Measurements from ENCODE around the gene SAMD9.
A peak's percentile ranks its signal among the peaks of the same experiment; 100 is the strongest.
"Not testable (repeated sequence)": the region's sequence is repeated elsewhere in the genome, so short reads cannot be mapped to it uniquely, and the experiment has no call there.

Gene SAMD9

DNA sequence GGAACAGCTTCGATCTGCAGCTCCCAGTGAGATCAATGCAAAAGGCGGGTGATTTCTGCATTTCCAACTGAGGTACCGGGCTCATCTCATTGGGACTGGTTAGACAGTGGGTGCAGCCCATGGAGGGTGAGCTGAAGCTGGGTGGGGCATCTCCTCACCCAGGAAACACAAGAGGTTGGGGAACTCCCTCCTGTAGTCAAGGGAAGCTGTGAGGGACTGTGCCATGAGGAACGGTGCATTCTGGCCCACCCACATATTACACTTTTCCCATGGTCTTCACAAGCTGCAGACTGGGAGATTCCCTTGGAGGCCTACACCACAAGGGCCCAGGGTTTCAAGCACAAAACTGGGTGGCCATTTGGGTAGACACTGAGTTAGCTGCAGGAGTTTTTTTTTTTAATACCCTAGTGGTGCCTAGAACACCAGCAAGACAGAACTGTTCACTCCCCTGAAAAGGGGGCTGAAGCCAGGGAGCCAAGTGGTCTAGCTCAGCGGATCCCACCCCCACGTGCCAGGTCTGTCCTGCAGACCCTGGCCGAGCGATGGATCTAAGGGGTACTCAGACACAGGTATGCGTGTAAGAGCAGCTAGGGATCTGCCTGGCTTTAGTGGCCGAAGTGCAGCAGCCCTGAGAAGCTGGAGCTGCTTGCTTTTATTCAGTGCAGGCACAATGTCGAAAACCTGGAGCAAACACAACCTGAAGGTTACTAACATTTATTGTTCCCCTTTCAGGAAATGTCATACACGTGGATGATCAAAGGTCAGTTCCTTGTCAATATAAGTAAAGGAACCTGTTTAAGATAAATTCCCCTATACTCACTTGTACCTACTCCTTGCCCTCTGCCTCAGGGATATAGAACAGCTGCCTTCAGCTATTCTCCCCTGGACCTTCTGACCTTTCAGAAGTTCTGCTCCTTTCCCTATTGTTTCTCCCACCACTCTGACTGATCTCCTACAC, 3.1 kb upstream of the SAMD9 start:
- DNase-seq (ENCODE audit: low spot score) = no peak

DNA sequence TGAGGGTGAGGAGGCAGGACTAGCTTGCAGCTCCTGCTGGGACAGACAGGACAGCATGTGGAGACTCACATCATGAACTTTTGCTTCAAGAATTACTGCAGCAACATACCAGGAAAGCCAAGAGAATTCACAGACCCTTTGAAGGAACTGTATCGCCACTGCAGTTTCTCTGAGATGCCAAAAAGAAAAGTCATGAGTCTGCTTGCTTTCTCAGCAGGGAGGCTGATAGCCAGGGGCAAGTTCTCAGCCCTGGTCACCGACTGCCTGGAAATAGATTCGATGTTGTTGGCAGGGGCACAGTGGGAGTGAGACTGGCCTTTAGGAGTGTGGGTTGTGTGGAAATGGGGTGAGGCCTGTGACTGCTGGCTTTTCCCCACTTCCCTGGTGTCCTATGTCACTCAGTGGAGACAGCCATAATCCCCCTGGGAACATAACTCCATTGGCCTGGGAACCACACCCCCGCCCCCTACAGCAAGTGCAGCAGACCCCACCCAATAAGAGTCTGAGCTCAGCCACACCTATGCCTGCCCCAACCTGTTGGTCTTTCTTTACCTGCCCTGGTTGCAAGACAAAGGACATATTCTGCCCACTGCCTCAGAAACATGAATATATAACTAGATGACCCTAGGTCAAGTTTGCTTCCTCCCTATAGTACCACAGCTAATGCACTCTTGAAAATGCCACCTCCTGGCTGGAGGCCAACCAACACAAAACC, 1.6 kb upstream of the SAMD9 start:
- no peak for DNase-seq (ENCODE audit: low spot score)

DNA sequence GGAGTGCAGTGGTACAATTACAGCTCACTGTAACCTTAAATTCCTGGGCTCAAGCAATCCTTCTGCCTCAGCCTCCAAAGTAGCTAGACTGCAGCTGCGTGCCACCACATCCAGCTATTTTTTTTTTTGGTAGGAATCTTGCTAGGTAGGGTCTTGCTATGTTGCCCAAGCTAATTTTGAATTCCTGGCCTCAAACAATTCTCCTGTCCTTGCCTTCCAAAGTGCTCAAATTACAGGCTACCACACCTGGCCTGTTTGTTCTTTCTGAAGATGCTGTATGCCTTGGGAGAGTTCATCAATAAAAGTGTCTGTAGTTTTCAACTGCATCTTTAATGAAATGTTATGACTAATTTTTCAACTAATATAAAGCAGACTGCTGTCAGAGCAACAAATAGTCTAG, 452 bp downstream of the SAMD9 start:
- no peak for DNase-seq (ENCODE audit: low spot score)

DNA sequence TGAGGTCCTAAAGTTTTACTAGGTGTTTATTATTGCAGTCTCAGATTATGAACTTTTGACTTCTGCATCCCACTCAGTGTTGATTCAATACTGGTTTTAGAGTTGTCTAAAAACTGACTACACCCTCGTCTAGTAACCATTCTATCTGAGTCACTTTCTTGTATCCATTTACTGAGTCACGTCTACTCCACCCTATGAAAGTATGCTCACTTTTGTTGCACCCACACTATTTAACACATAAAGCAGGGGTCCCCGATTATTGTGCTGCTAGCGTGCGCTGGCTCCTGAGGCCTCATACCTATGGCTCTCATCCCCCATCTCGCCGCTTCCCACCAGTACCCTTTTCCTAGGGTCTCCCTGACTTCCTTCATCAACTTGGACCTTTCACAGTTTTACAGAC, 2.0 kb downstream of the SAMD9 start:
- DNase-seq (ENCODE audit: low spot score) = no peak

DNA sequence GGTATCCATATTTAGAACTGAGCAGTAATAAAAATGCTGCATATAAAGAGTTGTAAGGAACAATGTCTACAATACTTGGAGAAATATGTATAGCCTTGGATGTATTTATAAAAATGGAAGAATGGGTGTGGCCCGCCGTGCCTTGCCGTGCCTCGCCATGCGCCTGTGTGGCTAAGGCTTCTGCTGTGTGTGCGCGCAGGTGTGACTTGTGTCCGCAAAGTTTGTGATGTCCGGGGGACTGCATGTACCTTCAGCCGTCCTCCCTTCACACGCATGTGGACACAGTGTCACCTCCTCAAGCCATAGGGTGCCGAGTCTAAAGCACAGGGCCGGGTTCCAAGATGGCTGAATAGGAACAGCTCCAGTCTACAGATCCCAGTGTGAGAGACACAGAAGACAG, 9.8 kb downstream of the SAMD9 start:
- DNase-seq (ENCODE audit: low spot score) = no peak

DNA sequence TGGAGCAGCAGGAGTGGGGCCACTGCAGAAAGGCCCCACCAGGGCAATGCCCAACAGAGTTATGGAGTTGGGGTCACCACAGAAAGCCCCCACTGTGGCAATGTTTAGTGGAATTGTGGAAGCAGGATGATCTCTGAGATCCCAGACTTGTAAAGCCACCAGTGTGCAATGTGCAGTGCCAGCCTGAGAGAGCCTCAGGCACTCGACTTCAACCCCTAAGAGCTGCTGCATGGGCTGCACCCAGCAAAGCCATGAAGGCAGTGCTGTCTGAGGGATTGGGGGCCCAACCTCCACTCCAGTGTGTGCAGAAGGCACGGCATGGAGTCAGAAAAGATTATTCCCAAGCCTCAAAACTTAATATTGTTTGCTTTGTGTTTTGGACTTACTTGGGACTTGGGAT, 20.4 kb downstream of the SAMD9 start:
- no peak for DNase-seq (ENCODE audit: low spot score)

DNA sequence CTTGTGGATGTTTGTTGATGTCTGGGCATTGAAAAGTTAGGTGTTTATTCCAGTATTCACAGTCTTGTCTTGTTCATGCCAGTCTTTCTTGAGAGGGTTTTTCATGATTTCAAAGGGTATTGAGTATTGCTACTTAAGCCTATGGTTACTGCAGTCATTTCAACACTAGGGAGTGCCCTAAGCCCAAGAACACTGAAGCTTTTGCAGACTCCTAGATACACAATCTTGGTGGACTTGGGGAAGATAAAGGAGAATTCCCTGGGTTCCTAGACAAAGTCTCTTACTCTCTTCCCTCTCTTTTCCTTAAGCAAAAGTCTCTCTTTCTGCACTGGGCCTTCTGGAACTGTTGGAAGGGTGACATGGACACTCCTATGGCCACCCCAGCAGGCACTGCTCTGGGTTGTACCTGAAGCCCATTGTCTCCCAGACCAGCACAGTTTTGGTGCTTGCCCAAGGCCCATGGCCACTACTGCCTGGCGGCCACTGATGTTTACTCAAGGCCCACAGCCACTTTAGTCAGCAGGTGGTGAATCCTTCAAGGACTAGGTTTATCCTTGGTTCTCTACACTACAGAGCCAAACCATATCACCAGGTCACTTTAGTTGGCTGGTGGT, 24.9 kb downstream of the SAMD9 start:
- no peak for DNase-seq (ENCODE audit: low spot score)

DNA sequence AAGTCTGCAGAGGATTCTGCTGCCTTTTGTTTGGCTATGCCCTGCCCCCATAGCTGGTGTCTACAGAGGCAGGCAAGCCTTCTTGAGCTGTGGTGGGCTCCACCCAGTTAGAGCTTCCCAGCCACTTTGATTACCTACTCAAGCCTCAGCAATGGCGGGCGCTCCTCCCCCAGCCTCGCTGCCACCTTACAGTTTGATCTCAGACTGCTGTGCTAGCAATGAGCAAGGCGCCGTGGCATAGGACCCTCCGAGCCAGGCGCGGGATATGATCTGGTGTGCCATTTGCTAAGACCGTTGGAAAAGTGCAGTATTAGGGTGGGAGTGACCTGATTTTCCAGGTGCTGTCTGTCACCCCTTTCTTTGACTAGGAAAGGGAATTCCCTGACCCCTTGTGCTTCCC, 44.4 kb downstream of the SAMD9 start:
- DNase-seq (ENCODE audit: low spot score) = not testable (repeated sequence)

DNA sequence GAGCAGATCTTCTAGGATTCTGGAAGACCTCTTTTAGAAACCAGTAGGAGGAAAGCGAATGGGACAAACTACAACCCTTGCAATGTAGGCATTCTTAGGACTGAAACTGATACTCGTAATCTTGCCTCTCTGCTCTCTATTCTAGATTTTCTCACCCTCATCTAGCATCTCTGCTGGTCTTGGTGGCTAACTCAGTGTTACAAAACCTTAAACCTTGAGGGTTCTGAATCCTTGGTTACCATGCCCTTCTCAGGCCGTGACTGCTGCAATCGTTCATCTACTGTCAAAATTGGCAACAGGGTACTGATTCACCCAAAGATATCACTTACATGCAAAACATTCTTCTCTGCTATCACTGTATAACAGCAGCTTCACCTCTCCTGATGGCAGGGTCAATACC, 55.2 kb downstream of the SAMD9 start:
- DNase-seq (ENCODE audit: low spot score) = no peak

DNA sequence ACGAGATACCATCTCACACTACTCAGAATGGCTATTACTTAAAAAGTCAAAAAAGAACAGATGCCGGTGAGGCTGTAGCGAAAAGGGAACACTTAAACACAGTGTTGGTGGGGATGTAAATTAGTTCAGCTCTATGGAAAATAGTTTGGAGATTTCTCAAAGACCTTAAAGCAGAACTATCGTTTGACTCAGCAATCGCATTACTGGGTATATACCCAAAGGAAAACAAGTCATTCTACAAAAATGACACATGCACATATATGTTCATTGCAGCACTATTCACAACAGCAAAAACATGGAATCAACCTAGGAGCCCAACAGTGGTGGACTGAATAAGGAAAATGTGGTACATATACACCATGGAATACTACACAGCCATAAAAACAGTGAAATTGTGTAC, 56.9 kb downstream of the SAMD9 start:
- DNase-seq (ENCODE audit: low spot score) = no peak

DNA sequence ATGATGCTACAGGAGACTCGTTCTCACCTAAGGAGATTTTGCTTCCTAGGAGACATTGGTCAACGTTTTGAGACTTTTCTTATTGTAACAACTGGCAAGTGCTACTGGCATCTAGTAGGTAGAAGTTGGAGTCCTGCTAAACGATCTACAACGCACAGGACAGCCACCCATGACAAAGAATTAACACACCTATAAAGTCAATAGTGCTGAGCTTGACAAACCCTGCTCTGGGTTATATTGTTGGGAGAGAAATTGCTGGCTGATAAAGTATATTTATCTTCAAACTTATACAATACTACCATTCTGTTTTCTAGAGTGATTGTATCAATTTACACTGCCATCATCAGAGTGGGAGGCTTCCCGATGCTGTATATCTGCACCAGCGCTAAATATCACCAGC, 57.8 kb downstream of the SAMD9 start:
- no peak for DNase-seq (ENCODE audit: low spot score)

DNA sequence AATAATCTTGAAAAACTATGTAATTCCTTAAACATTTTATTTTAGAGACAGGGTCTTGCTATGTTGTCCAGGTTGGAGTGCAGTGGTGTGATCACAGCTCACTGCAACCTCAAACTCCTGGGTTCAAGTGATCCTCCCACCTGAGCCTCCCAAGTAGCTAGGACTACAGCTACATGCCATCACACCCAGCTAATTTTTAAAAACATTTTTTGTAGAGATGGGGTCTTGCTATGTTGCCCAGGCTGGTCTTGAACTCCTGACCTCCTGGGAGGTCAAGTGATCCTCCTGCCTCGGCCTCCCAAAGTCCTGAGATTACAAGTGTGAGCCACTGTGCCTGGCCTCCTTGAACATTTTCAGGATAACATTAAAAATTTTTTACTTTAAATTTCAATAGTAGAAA, 61.2 kb downstream of the SAMD9 start:
- not testable (repeated sequence) for DNase-seq (ENCODE audit: low spot score)

DNA sequence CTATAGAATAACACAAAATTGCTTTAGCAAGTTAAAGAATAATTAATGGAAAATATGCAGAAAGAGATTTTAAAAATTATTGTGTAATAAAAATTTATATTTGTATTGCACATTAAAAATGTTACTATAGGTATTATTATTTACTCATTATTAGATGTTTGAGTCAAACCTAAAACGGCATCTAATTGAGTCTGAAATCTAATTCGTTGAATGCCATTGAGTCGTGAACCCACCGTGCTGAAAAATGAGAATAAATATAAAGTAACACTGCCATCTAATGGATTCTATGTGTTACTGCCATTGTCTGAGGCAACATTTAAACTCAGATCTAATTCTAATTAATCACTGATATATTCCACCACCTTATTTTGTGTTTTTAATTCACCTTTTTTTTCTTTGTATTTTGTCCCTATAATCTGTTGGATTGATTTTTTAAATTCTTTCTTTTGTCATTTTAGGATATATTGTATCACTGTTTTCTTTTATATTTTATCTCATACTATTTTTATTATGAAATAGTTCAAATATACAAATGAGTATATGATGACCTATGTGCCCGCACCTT, 62.2 kb downstream of the SAMD9 start:
- peak; percentile 61 for DNase-seq (ENCODE audit: low spot score)

DNA sequence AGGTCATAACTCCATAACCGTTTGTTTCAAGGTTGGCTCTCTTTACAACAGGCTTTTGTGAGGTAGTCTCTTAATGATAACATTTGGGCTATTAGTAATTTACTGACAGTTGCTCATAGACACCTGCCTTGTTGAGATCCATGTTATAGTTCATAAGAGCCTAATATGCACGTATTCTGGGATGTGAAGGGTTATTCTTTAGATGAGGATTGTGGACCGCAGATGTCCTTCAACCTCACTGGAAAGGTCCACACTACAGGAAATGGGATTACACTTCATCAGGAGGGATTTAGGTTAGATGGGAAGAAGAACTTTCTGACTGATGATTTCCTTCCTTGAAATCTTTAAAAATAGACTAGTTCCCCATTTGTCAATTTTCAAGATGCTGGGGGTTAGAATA, 62.8 kb downstream of the SAMD9 start:
- DNase-seq (ENCODE audit: low spot score) = no peak

DNA sequence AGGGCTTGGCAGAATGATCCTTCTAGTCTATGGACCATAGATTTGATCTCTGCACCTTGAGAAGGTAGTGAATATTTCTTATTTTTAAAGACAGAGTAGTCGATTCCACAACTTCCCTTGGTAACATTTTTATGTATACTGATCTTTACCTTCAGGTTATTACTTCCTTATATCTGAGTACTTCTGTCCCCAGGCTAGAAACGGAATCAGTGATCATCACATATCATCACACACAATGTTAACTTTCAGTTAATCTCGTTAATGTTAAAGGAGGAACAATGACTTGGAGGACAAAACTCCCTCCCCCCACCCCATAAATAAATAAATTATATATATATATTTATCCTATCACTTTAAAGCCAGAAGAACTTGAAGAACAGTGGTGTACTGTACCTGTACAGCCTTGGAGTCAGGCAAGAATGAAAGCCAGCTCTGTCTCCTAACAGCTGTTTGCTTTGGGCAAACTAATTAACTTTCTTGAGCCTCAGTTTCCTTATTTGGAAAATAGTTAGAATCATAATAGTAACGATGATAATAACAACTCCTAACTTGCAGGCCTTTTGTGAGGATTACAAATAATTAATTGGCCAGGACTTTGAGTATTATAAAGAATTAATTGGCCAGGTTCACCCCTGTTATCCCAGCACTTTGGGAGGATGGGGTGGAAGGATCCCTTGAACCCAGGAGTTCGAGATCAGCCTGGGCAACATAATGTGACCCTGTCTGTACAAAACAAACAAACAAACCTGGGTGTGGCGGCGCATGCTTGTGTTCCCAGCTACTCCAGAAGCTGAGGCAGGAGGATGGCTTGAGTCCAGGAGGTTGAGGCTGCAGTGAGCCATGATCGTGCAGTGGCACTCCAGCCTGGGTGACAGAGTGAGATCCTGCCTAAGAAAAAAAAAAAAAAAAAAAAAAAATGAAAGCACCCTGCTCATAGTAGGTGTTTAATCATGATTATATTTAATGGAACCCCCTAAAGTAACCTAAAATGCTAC, 63.5 kb downstream of the SAMD9 start:
- no peak for DNase-seq (ENCODE audit: low spot score)

DNA sequence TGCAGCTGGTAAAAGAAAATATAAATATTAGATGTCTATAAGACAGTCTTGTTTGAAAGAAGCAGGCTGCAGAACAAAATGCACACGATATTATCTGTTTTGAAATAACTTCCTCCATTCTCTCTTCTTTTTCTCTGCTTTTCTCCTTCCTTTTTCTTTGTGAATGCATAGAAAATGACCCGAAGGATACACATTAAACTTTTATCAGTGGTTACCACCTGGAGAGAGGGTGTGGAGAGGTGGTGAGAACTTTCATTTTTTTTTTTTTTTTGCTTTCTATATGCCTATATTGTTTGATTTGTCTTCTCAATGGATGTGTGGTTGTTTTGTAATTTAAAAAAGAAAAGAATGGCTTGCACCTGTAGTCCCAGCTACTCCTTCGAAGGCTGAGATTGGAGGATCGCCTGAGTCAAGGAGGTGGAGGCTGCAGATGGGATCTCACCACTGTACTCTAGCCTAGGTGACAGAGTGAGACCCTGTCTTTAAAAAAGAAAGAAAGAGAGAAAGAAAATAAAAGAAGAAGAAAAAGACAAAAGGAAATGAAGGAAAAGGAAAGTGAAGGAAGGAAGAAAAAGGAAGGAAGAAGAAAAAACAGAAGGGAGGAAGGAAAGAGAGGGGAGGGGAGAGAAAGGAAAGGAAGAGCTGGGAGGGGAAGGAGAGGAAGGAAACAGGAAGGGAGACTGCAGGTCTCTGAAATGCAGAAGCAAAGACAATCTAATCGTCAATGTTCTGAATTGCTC, 64.4 kb downstream of the SAMD9 start:
- no peak for DNase-seq (ENCODE audit: low spot score)

DNA sequence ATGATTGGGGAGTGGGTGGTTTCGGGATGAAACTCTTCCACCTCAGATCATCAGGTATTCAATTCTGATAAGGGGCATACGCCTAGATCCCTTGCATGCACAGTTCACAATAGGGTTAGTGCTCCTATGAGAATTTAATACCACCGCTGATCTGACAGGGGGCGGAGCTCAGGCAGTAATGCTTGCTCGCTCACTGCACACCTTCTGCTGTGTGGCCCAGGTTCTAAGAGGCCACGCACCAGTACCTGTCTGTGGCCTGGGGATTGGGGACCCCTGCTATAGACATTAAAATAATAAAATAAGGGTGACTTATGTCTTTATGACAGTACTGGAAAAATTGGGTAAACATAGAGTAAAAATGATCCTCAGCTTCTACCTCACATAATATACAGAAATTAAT, 66.1 kb downstream of the SAMD9 start:
- no peak for DNase-seq (ENCODE audit: low spot score)
